Transverse colon (tissue), 4 donors: ENCODE results near the gene TCF25.

Experiments
- EP300 ChIP-seq: sonication (generic); formaldehyde crosslinking; IDR thresholded peaks from one replicate; pipeline ENCODE4 v1.6.1; 2017; ENCODE audit warnings: antibody characterized with exemption, low read depth
- POLR2A ChIP-seq: fragments of 450-650 bp; IDR thresholded peaks from one replicate; pipeline ENCODE4 v1.6.1; 2016; ENCODE audit warnings: antibody characterized with exemption, mild to moderate bottlenecking, moderate library complexity
- POLR2AphosphoS5 ChIP-seq, 3 donors: sonication (generic); formaldehyde crosslinking; IDR thresholded peaks; one replicate each; pipeline ENCODE4 v1.6.1; 2016; ENCODE audit warnings: antibody characterized with exemption in 3 of 3
- TF ChIP-seq, protein P1 (sequence below), 5 experiments: fragments of 200-600 bp in 3 of 5; fragments of 450-650 bp in 2 of 5; sonication (generic) in 3 of 5; IDR thresholded peaks; 1 replicate in 2 of 5; 2 replicates in 3 of 5; pipeline ENCODE4 v1.5.1; 2016 to 2017; ENCODE audit warnings: antibody characterized with exemption in 5 of 5, inconsistent platforms in 3 of 5, mild to moderate bottlenecking in 2 of 5, moderate library complexity in 1 of 5

DNA sequence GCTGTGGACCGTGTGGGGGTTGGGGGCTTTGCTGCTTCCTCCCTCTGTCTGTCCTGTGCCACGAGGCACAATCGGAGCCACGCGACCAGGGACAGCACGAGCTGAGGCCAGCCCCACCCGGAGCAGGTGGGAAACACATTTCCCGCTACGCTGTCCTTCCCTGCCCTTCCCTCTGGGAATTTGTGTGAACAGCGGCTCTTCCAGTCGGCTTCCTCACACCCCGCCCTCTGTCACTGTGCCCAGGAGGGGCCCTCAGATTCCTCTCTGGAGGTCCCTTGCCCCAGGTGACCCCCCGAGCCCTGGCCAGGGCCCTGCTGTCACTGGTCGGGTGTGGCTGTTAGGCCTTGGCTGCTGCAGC is 25.5 kb upstream of the TCF25 start:
- TF ChIP-seq, protein P1, sequence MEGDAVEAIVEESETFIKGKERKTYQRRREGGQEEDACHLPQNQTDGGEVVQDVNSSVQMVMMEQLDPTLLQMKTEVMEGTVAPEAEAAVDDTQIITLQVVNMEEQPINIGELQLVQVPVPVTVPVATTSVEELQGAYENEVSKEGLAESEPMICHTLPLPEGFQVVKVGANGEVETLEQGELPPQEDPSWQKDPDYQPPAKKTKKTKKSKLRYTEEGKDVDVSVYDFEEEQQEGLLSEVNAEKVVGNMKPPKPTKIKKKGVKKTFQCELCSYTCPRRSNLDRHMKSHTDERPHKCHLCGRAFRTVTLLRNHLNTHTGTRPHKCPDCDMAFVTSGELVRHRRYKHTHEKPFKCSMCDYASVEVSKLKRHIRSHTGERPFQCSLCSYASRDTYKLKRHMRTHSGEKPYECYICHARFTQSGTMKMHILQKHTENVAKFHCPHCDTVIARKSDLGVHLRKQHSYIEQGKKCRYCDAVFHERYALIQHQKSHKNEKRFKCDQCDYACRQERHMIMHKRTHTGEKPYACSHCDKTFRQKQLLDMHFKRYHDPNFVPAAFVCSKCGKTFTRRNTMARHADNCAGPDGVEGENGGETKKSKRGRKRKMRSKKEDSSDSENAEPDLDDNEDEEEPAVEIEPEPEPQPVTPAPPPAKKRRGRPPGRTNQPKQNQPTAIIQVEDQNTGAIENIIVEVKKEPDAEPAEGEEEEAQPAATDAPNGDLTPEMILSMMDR (IDR thresholded peaks at IDR 0.05): no peak
- TF ChIP-seq POLR2AphosphoS5 (IDR thresholded peaks at IDR 0.05) (no peak), EP300 (no peak), POLR2A (peak; percentile 9)
